Panc1 (cell line): ENCODE measurements around the gene ZNF469. TPM values are rescaled to one million over a fixed set of nuclear protein-coding genes. Genes with fewer than 3 reads are reported as not detected.
"Not testable (repeated sequence)": the region's sequence is repeated elsewhere in the genome, so short reads cannot be mapped to it uniquely, and the experiment has no call there.

Source experiments
- ATAC-seq: fragments of 200-7000 bp; cut with Tn5 transposase; 2 replicates; pipeline ENCODE4 v1.9.1; 2020; ENCODE audit warnings: mild to moderate bottlenecking, moderate library complexity
- BruUV-seq: library from RNA; stranded (reverse); fragments of 400-500 nt; replicated peaks from 2 replicates; lab custom pipeline; 2021; lab: Mats Ljungman, UMichigan
- CTCF ChIA-PET: fragments of 300-600 bp; sonication (Branson Sonifier 250); formaldehyde crosslinking; loops from one replicate; lab custom pipeline; 2022; ENCODE audit warnings: antibody characterized with exemption; lab: Charles Lee
- POLR2A ChIA-PET: fragments of 300-600 bp; sonication (Branson Sonifier 250); formaldehyde crosslinking; loops from one replicate; lab custom pipeline; 2022; ENCODE audit warnings: antibody characterized with exemption; lab: Charles Lee
- DNase-seq: peaks from one replicate; pipeline ENCODE4 v3.0.0-alpha.2; 2010; ENCODE audit warnings: low read depth, low spot score
- H3K27ac ChIP-seq: 2 replicates; pipeline ENCODE4 v1.5.1; 2011; ENCODE audit warnings: mild to moderate bottlenecking, low read length, inconsistent platforms
- H3K27me3 ChIP-seq: fragments of 200-500 bp; sonication (Bioruptor generic); 2 replicates; pipeline ENCODE4 v1.6.0; 2014; ENCODE audit warnings: low read length, inconsistent platforms; ENCODE audit not compliant: control insufficient read depth, insufficient read depth
- H3K36me3 ChIP-seq: fragments of 200-500 bp; sonication (Bioruptor generic); 2 replicates; pipeline ENCODE4 v1.5.1; 2014; ENCODE audit warnings: inconsistent platforms, mild to moderate bottlenecking, low read length, moderate library complexity; ENCODE audit not compliant: control insufficient read depth, insufficient read depth
- H3K4me1 ChIP-seq: 2 replicates; pipeline ENCODE4 v1.5.1; 2011; ENCODE audit warnings: inconsistent platforms, mild to moderate bottlenecking, low read length, moderate library complexity; ENCODE audit not compliant: control insufficient read depth, insufficient read depth
- H3K4me3 ChIP-seq, 2 experiments: 2 replicates each; pipeline ENCODE4 v1.5.1; 2011 to 2012; ENCODE audit warnings: low read depth in 2 of 2, low read length in 2 of 2, mild to moderate bottlenecking in 2 of 2, inconsistent platforms in 1 of 2, moderate library complexity in 1 of 2
- H3K9me3 ChIP-seq: fragments of 200-500 bp; sonication (Bioruptor generic); 2 replicates; pipeline ENCODE4 v1.5.1; 2014; ENCODE audit warnings: low read depth, mild to moderate bottlenecking, inconsistent platforms, low read length, moderate library complexity; ENCODE audit not compliant: control insufficient read depth, insufficient read depth
- POLR2AphosphoS5 ChIP-seq: IDR thresholded peaks from 2 replicates; pipeline ENCODE4 v1.6.1; 2012; ENCODE audit warnings: mild to moderate bottlenecking, low read depth, low read length, moderate library complexity
- SIN3A ChIP-seq: IDR thresholded peaks from 2 replicates; pipeline ENCODE4 v1.6.1; 2012; ENCODE audit warnings: low read depth, mild to moderate bottlenecking, low read length, moderate library complexity, borderline replicate concordance; ENCODE audit not compliant: insufficient read depth
- TCF7L2 ChIP-seq: IDR thresholded peaks from 2 replicates; pipeline ENCODE4 v1.6.1; 2011; ENCODE audit warnings: mild to moderate bottlenecking, low read depth, low read length, inconsistent platforms
- in situ Hi-C: cut with HindIII; loops from 2 replicates; pipeline ENCODE4 v1.10.0; 2016; ENCODE audit warnings: low sequenced_read_pairs, low pct_unique_long_range_greater_than_20kb
- intact Hi-C: fragments of 100-400 bp; cut with micrococcal nuclease; formaldehyde crosslinking; loops from one replicate; pipeline ENCODE4 v1.10.0; 2022; ENCODE audit not compliant: unreplicated experiment
- total RNA-seq: library from RNA; stranded (reverse); gene quantifications from one replicate; pipeline ENCODE4 v1.2.1, GENCODE V29; 2021; ENCODE audit not compliant: unreplicated experiment
- TF ChIP-seq, protein P1 (sequence below), 2 experiments: IDR thresholded peaks; 2 replicates each; pipeline ENCODE4 v1.6.1; 2011 to 2012; ENCODE audit warnings: low read depth in 2 of 2, control low read depth in 1 of 2, low read length in 1 of 2, mild to moderate bottlenecking in 1 of 2, moderate library complexity in 1 of 2; ENCODE audit not compliant: insufficient read depth in 1 of 2
- TF ChIP-seq, protein P2 (sequence below): fragments of 450-650 bp; IDR thresholded peaks from 2 replicates; pipeline ENCODE4 v1.5.1; 2017; ENCODE audit warnings: mild to moderate bottlenecking

ZNF469 gene
- total RNA-seq, 1 experiment from 2014 or later = 1.3 TPM

DNA sequence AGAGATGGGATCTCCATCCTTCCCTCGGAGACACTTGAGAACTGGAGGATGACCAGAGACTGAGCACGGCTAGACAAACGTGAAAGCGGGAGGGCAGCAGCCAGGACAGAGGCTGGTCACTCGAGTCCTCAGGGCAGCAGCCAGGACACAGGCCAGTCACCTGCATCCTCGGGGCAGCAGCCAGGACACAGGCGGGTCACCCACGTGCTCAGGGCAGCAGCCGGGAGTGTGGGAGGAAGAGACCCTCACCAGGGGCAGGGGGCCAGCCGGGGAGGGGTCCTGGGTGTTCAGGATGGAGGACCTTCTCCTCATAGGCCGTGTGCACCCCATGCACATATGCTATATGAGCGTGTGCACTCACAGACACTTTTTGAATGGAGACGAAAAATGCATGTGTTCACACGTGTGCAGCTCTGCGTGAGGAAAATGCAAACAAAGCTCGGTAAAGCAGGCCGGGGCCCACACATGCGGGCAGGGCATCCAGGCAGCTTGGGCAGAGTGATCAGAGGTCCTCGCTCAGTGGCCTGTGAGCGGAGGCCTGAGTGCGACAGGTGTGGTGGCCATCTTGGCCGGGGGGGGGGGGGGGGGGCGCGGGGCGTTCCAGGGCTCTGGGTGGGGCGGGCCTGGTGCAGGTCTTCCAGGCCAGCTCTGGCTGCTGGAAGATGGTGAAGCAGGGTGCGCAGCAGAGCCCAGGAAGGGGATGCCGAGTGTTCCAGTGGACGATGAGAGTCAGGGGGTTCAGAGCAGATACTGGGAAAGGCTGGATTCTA, 26.7 kb downstream of the ZNF469 start:
- no peak for ATAC-seq
- H3K4me1 ChIP-seq = no peaks in the 10 kb centered on the region
- no peak for DNase-seq
- H3K9me3 ChIP-seq = no peaks in the 10 kb centered on the region
- in situ Hi-C loops = loop anchor here (10.0 kb wide), 1 partner anchor 115 kb away; no protein-coding TSS in a partner anchor
- intact Hi-C loops = no loop called here
- BruUV-seq = no TSS peak
- no peak overlapping the region for H3K27ac ChIP-seq
- H3K36me3 ChIP-seq = no peaks in the 10 kb centered on the region
- no peak overlapping the region for H3K4me3 ChIP-seq
- CTCF ChIA-PET = no interaction called here
- TF ChIP-seq SIN3A (no peak), POLR2AphosphoS5 (no peak), TCF7L2 (no peak)
- TF ChIP-seq, protein P1, sequence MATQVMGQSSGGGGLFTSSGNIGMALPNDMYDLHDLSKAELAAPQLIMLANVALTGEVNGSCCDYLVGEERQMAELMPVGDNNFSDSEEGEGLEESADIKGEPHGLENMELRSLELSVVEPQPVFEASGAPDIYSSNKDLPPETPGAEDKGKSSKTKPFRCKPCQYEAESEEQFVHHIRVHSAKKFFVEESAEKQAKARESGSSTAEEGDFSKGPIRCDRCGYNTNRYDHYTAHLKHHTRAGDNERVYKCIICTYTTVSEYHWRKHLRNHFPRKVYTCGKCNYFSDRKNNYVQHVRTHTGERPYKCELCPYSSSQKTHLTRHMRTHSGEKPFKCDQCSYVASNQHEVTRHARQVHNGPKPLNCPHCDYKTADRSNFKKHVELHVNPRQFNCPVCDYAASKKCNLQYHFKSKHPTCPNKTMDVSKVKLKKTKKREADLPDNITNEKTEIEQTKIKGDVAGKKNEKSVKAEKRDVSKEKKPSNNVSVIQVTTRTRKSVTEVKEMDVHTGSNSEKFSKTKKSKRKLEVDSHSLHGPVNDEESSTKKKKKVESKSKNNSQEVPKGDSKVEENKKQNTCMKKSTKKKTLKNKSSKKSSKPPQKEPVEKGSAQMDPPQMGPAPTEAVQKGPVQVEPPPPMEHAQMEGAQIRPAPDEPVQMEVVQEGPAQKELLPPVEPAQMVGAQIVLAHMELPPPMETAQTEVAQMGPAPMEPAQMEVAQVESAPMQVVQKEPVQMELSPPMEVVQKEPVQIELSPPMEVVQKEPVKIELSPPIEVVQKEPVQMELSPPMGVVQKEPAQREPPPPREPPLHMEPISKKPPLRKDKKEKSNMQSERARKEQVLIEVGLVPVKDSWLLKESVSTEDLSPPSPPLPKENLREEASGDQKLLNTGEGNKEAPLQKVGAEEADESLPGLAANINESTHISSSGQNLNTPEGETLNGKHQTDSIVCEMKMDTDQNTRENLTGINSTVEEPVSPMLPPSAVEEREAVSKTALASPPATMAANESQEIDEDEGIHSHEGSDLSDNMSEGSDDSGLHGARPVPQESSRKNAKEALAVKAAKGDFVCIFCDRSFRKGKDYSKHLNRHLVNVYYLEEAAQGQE (IDR thresholded peaks at IDR 0.05; ENCODE audit: insufficient read depth in 1 of 2, low read depth in 2 of 2, low read length in 1 of 2) = no peak
- TF ChIP-seq, protein P2, sequence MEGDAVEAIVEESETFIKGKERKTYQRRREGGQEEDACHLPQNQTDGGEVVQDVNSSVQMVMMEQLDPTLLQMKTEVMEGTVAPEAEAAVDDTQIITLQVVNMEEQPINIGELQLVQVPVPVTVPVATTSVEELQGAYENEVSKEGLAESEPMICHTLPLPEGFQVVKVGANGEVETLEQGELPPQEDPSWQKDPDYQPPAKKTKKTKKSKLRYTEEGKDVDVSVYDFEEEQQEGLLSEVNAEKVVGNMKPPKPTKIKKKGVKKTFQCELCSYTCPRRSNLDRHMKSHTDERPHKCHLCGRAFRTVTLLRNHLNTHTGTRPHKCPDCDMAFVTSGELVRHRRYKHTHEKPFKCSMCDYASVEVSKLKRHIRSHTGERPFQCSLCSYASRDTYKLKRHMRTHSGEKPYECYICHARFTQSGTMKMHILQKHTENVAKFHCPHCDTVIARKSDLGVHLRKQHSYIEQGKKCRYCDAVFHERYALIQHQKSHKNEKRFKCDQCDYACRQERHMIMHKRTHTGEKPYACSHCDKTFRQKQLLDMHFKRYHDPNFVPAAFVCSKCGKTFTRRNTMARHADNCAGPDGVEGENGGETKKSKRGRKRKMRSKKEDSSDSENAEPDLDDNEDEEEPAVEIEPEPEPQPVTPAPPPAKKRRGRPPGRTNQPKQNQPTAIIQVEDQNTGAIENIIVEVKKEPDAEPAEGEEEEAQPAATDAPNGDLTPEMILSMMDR = no peak
- no peaks in the 10 kb centered on the region for H3K27me3 ChIP-seq
- POLR2A ChIA-PET = no interaction called here

DNA sequence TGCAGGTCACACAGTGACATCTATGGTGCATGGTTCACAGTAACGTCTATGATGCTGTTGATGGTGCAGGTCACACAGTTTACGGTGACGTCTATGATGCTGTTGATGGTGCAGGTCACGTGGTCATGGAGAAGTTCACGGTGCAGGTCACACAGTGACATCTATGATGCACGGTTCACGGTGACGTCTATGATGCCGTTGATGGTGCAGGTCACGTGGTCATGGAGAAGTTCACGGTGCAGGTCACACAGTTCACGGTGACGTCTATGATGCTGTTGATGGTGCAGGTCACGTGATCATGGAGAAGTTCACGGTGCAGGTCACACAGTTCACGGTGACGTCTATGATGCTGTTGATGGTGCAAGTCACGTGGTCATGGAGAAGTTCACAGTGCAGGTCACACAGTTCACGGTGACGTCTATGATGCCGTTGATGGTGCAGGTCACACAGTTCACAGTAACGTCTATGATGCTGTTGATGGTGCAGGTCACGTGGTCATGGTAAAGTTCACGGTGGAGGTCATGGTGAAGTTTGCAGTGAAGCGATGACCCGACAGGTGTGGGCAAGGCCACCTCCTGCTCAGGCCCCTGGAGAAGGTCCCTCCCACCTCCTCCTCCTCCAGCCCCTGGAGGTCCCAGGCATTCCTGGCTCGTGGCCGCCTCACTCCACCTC, 27.7 kb downstream of the ZNF469 start:
- H3K27ac ChIP-seq, H3K4me3 ChIP-seq, BruUV-seq, H3K9me3 ChIP-seq, H3K4me1 ChIP-seq, POLR2A ChIA-PET, ATAC-seq, H3K27me3 ChIP-seq, in situ Hi-C loops, H3K36me3 ChIP-seq, DNase-seq, CTCF ChIA-PET, intact Hi-C loops: not testable (repeated sequence)
